Stimulated activated naive CD4-positive, alpha-beta T cell treated with Interleukin-2 at 50 U/mL for 16 hours (primary cell): ENCODE data around the gene MTO1.
"Not testable (repeated sequence)": the region's sequence is repeated elsewhere in the genome, so short reads cannot be mapped to it uniquely, and the experiment has no call there.

Experiments used
- DNase-seq: peaks from one replicate; lab custom pipeline; 2025; lab: John Stamatoyannopoulos, UW

The MTO1 gene

GRCh38 chr6:73525546-73526330 lies 64.2 kb downstream of the MTO1 start:
- DNase-seq: no peak

DNA sequence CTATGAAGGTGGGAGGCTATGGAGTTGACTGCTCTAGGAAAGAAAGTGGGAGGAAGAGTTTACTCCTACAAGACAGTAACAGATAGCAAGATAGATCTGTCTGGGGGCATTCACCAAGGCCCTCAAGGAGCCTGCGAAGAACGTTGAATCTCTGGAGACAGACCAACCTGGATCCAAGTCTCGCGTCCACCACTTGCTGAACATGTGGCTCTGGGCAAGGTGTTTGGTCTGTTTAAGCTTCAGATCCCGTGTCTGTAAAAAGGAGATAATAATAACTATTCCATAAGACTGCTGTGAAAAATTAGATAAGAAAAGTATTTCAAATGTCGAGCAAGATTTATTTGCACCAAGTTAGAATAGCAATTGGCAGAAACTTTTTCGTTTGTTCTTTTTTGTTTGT lies 67.4 kb downstream of the MTO1 start:
- DNase-seq: no peak

GRCh38 chr6:73532293-73532692 lies 70.8 kb downstream of the MTO1 start:
- DNase-seq: no peak

DNA sequence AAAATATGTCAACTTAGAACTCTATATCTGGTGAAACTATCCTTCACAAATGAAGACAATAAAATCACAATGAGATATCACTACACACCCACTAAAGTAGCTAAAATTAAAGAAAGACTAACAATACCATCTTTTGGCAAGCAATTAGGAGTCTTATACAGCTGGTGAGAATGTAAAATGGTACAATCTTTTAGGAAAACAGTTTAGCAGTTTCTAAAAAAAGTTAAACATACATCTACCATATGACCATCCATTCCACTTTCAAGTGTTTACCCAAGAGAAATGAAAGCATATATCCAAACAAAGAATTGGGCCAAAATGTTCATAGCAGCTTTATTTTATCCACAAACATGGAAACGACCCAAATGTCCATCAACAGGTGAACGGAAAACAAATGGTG lies 73.1 kb downstream of the MTO1 start:
- no peak for DNase-seq

- DNase-seq: no peak
Measured at GRCh38 chr6:73537677-73538076, 76.1 kb downstream of the MTO1 start.

- DNase-seq: no peak
Measured at GRCh38 chr6:73538116-73538779, 76.7 kb downstream of the MTO1 start.

DNA sequence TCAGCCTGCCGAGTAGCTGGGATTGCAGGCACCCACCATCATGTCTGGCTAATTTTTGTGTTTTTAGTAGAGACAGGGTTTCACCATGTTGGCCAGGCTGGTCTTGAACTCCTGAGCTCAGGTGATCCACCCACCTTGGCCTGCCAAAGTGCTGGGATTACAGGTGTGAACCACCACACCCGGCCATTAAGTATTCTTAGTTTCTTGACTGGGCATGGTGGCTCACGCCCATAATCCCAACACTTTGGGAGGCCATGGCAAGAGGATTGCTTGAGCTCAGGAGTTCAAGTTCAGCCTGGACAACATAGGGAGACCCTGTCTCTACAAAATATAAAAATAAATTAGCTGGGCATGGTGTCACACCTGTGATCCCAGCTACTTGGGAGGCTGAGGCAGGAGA lies 80.9 kb downstream of the MTO1 start:
- not testable (repeated sequence) for DNase-seq

- DNase-seq: no peak
Measured at GRCh38 chr6:73542891-73543290, 81.4 kb downstream of the MTO1 start.

GRCh38 chr6:73547036-73547435 lies 85.5 kb downstream of the MTO1 start:
- DNase-seq: no peak

- DNase-seq: no peak
Measured at GRCh38 chr6:73548458-73549446, 87.2 kb downstream of the MTO1 start.

DNA sequence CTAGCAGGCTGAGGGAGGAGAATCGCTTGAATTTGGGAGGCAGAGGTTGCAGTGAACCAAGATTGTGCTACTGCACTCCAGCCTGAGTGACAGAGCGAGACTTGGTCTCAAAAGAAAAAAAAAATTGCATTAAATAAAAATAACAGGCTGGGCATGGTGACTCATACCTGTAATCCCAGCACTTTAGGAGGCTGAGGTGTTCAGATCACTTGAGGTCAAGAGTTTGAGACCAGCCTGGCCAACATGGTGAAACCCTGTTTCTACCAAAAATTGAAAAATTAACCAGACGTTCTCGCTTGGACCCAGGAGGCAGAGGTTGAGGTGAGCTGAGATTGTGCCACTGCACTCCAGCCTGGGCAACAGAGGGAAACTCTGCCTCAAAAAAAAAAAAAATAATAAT lies 89.6 kb downstream of the MTO1 start:
- DNase-seq: not testable (repeated sequence)

DNA sequence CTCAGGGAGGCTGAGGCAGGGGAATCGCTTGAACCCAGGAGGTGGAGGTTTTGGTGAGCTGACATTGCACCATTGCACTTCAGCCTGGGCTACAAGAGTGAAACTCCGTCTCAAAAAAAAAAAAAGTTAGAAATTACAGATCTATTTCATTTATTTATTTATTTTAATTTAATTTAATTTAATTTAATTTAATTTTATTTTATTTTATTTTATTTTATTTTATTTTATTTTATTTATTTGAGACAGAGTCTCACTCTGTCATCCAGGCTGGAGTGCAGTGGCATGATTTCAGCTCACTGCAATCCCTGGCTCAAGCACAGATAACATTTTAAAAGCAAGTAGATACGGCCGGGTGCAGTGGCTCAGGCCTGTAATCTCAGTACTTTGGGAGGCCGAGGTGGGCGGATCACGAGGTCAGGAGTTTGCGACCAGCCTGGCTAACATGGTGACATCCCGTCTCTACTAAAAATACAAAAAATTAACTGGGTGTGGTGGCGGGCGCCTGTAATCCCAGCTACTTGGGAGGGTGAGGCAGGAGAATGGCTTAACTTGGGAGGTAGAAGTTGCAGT lies 93.9 kb downstream of the MTO1 start:
- not testable (repeated sequence) for DNase-seq

GRCh38 chr6:73556836-73557235 lies 95.3 kb downstream of the MTO1 start:
- no peak for DNase-seq
